ENCODE data around the gene MAP7D3. TPM values are rescaled to one million over a fixed set of nuclear protein-coding genes. Genes with fewer than 3 reads are reported as not detected.

Gene MAP7D3
- total and polyA plus RNA-seq, 2 of the 8 experiments (the other 6 are each of a cell fraction or from before 2014, with no cell fraction given) = 4.8 to 19.6 TPM

GRCh38 chrX:136237074-136237473, 14.1 kb downstream of the MAP7D3 start (continued):
- TF ChIP-seq KDM5A (IDR thresholded peaks at IDR 0.05; ENCODE audit: low read length) = no peak
- no peak for TF ChIP-seq GTF2F1 (IDR thresholded peaks at IDR 0.05; ENCODE audit: borderline replicate concordance, low read depth, low read length)
- TF ChIP-seq EP300 (IDR thresholded peaks at IDR 0.05; ENCODE audit: borderline replicate concordance in 1 of 2, low read depth in 2 of 2, low read length in 2 of 2) = no peak
- no peak for TF ChIP-seq TAF7 (optimal IDR thresholded peaks at IDR 0.05; ENCODE audit: borderline replicate concordance, low read depth, low read length)
